ENCODE results near the gene MSH3.

GRCh38 chr5:80916676-80917075, 262.2 kb downstream of the MSH3 start:
- TF ChIP-seq YY1 (IDR thresholded peaks at IDR 0.05; ENCODE audit: insufficient read depth, insufficient read length) (no peak), SUZ12 (IDR thresholded peaks at IDR 0.05; ENCODE audit: extremely low read depth, insufficient read depth, insufficient read length) (no peak), ZNF274 (IDR thresholded peaks at IDR 0.05; ENCODE audit: low read depth, low read length) (no peak)
